Mucosa of rectum (tissue), 2 donors: ENCODE data around the gene SLC38A6.

Source experiments
- H3K27ac ChIP-seq, 2 donors: one replicate each; pipeline ENCODE4 v1.7.0; 2013; ENCODE audit warnings: inconsistent platforms in 2 of 2, low read depth in 2 of 2, low read length in 2 of 2
- H3K27me3 ChIP-seq, 2 donors: one replicate each; pipeline ENCODE4 v1.7.0; 2013; ENCODE audit warnings: low read length in 2 of 2; ENCODE audit not compliant: control insufficient read depth in 2 of 2, insufficient read depth in 2 of 2
- H3K36me3 ChIP-seq, 2 donors: one replicate each; pipeline ENCODE4 v1.7.0; 2013; ENCODE audit warnings: low read length in 2 of 2; ENCODE audit not compliant: control insufficient read depth in 2 of 2, insufficient read depth in 2 of 2
- H3K4me1 ChIP-seq, 2 donors: one replicate each; pipeline ENCODE4 v1.7.0; 2013; ENCODE audit warnings: low read length in 2 of 2, mild to moderate bottlenecking in 1 of 2; ENCODE audit not compliant: control insufficient read depth in 2 of 2, insufficient read depth in 2 of 2
- H3K4me3 ChIP-seq, 2 donors: one replicate each; pipeline ENCODE4 v1.7.0; 2013; ENCODE audit warnings: low read length in 2 of 2
- H3K9ac ChIP-seq, 2 donors: one replicate each; pipeline ENCODE4 v1.7.0; 2013; ENCODE audit warnings: low read length in 2 of 2, low read depth in 1 of 2, mild to moderate bottlenecking in 1 of 2
- H3K9me3 ChIP-seq, 2 donors: one replicate each; pipeline ENCODE4 v1.7.0; 2013; ENCODE audit warnings: low read length in 2 of 2; ENCODE audit not compliant: control insufficient read depth in 2 of 2
- donor health status: healthy.
- donor health status: Normal muscosa, but diverticular disease.

SLC38A6 gene

GRCh38 chr14:60980811-60981632, at the start of gene SLC38A6, which contains the start of gene TRMT5:
SLC38A6 (plus strand) TSS chr14:60981245; CDS start chr14:60981278, 33 bp downstream.
TRMT5 (minus strand) TSS chr14:60981079; CDS start chr14:60980973, 106 bp downstream.
- Histone ChIP-seq H3K9me3 (no peaks in the 10 kb centered on the region), H3K9ac (peak within 1 kb of the TSS; percentile 82 to 88), H3K4me3 (peak within 1 kb of the TSS; percentile 82 to 98), H3K27ac (peak within 1 kb of the TSS; percentile 67 to 84), H3K27me3 (no peaks in the 10 kb centered on the region), H3K36me3 (peaks cover 0 to 5% of the 10 kb centered on the region in 2 donors), H3K4me1 (peaks cover 12 to 13% of the 10 kb centered on the region in 2 donors)

GRCh38 chr14:60933920-60934655, 47.0 kb upstream of the SLC38A6 start:
- H3K27me3 ChIP-seq, result no peaks in the 10 kb centered on the region
- H3K4me3 ChIP-seq, result no peak overlapping the region
- H3K4me1 ChIP-seq, result peaks cover 0 to 3% of the 10 kb centered on the region in 2 donors
- no peak overlapping the region for H3K27ac ChIP-seq
- no peak overlapping the region for H3K9ac ChIP-seq
- no peaks in the 10 kb centered on the region for H3K9me3 ChIP-seq
- no peaks in the 10 kb centered on the region for H3K36me3 ChIP-seq

GRCh38 chr14:60935319-60935718, 45.7 kb upstream of the SLC38A6 start:
- Histone ChIP-seq H3K4me1 (peaks cover 0 to 3% of the 10 kb centered on the region in 2 donors), H3K9me3 (no peaks in the 10 kb centered on the region), H3K9ac (no peak overlapping the region), H3K4me3 (no peak overlapping the region), H3K27me3 (no peaks in the 10 kb centered on the region), H3K36me3 (no peaks in the 10 kb centered on the region), H3K27ac (no peak overlapping the region)

- no peaks in the 10 kb centered on the region for H3K36me3 ChIP-seq
- no peaks in the 10 kb centered on the region for H3K9me3 ChIP-seq
- H3K4me1 ChIP-seq, result no peaks in the 10 kb centered on the region
- no peak overlapping the region for H3K9ac ChIP-seq
- no peaks in the 10 kb centered on the region for H3K27me3 ChIP-seq
- no peak overlapping the region for H3K27ac ChIP-seq
- H3K4me3 ChIP-seq, result no peak overlapping the region
These were observed 37.4 kb upstream of the SLC38A6 start for GRCh38 chr14:60943637-60944032.

DNA sequence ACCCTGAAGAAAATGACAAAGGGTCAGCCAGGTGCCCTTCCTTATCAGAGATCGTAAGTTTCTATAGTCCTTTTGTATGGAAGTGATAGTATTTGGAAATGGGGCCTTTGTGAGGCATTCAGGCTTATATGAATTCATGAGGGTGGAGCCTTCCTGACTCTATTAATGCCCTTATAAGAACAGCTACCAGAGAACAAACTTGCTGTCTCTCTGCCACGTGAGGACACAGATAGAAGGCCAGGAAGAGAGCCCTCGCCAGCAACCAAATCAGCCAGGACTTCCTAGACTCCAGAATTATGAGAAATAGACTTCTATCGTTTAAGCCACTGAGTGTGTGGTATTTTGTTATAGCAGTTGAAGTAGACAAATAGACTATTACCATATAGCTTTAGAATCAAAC, 36.8 kb upstream of the SLC38A6 start:
- no peaks in the 10 kb centered on the region for H3K27me3 ChIP-seq
- H3K9ac ChIP-seq, result no peak overlapping the region
- H3K27ac ChIP-seq, result no peak overlapping the region

DNA sequence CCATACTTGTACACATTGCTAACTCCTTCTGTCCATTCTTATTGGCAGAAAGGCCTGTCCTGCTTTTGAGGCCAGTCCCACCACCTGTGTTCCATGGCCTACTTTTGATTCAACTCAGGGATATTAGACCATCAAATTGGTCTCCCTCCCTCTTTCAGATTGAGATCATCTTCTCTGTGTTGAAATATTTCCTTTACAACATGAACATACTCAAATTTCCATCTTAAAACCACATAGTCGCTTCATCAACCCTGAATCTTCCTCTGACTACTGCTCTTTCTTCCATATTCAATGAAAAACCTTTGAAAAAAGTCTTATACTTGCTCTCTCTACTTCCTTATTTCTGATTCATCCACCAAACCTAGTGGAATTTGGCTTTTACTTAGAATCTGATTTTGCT, 35.1 kb upstream of the SLC38A6 start:
- no peaks in the 10 kb centered on the region for H3K27me3 ChIP-seq
- H3K4me1 ChIP-seq, result no peaks in the 10 kb centered on the region
- H3K27ac ChIP-seq, result no peak overlapping the region
- H3K9me3 ChIP-seq, result no peaks in the 10 kb centered on the region
- no peak overlapping the region for H3K4me3 ChIP-seq
- H3K36me3 ChIP-seq, result no peaks in the 10 kb centered on the region
- H3K9ac ChIP-seq, result no peak overlapping the region

More for the DNA sequence above, 36.8 kb upstream of the SLC38A6 start:
- no peak overlapping the region for H3K4me3 ChIP-seq
- H3K9me3 ChIP-seq, result no peaks in the 10 kb centered on the region
- no peaks in the 10 kb centered on the region for H3K36me3 ChIP-seq
- no peaks in the 10 kb centered on the region for H3K4me1 ChIP-seq

- Histone ChIP-seq H3K36me3 (no peaks in the 10 kb centered on the region), H3K27me3 (no peaks in the 10 kb centered on the region), H3K9ac (no peak overlapping the region), H3K9me3 (no peaks in the 10 kb centered on the region), H3K4me1 (no peaks in the 10 kb centered on the region), H3K27ac (no peak overlapping the region), H3K4me3 (no peak overlapping the region)
These were observed 34.3 kb upstream of the SLC38A6 start for GRCh38 chr14:60946773-60947172.

DNA sequence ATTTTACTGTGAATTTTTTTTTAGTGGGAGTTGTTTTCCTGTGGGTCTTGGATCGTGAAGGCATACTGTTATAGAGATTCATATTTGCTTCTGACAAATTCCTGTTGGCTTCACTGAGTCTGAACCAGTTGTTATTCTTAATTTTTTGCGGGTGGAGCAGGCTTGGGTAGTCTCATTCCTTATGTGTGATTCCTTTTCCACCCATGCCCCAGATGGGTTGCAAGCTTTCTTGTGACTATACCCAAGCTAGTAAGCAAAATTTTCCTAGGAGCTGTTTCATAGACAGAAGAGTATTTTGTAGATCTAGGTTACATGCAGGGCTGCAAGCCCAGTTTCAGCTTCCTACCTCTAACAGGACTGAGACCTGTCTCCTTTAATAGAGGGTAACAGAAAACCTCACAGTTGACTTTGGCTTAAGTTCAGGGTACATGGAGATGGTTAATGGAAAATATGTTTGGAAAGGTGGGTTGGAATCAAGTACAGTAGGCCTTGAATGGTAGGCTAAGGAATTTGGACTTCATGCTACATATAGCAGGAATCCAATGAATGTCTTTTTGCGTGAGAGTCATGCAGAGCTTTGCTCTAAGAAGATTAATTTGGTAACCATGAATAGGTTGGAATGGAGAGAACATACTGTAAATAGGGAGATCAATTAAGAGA, 29.1 kb upstream of the SLC38A6 start:
- H3K9me3 ChIP-seq, result peaks cover 0 to 4% of the 10 kb centered on the region in 2 donors
- H3K4me3 ChIP-seq, result no peak overlapping the region
- no peaks in the 10 kb centered on the region for H3K27me3 ChIP-seq
- H3K27ac ChIP-seq, result no peak overlapping the region
- no peaks in the 10 kb centered on the region for H3K4me1 ChIP-seq
- no peaks in the 10 kb centered on the region for H3K36me3 ChIP-seq
- no peak overlapping the region for H3K9ac ChIP-seq

- no peak overlapping the region for H3K9ac ChIP-seq
- H3K4me3 ChIP-seq, result no peak overlapping the region
- H3K4me1 ChIP-seq, result no peaks in the 10 kb centered on the region
- no peaks in the 10 kb centered on the region for H3K27me3 ChIP-seq
- peaks cover 7 to 10% of the 10 kb centered on the region in 2 donors for H3K9me3 ChIP-seq
- no peak overlapping the region for H3K27ac ChIP-seq
- no peaks in the 10 kb centered on the region for H3K36me3 ChIP-seq
These were observed 24.8 kb upstream of the SLC38A6 start for GRCh38 chr14:60956202-60956601.

- Histone ChIP-seq H3K4me1 (no peaks in the 10 kb centered on the region), H3K9ac (no peak overlapping the region), H3K36me3 (no peaks in the 10 kb centered on the region), H3K4me3 (no peak overlapping the region), H3K27me3 (no peaks in the 10 kb centered on the region), H3K27ac (no peak overlapping the region), H3K9me3 (peaks cover 7 to 10% of the 10 kb centered on the region in 2 donors)
These were observed 24.4 kb upstream of the SLC38A6 start for GRCh38 chr14:60956632-60957031.
